H1 (cell line): ENCODE results near the gene LANCL3. TPM values are rescaled to one million over a fixed set of nuclear protein-coding genes. Genes with fewer than 3 reads are reported as not detected.

Experiments used
- ASH2L ChIP-seq: fragments of 200-600, 300-600 bp; sonication (generic); IDR thresholded peaks from one replicate; pipeline ENCODE4 v1.7.1; 2017; ENCODE audit warnings: low read length
- FOSL1 ChIP-seq: IDR thresholded peaks from 2 replicates; pipeline ENCODE4 v1.6.1; 2011; ENCODE audit warnings: mild to moderate bottlenecking, low read depth, low read length, moderate library complexity; ENCODE audit not compliant: insufficient read depth
- POLR2A ChIP-seq, 2 experiments: IDR thresholded peaks; 1 replicate in 1 of 2; 2 replicates in 1 of 2; pipeline ENCODE4 v1.6.1; 2011; ENCODE audit warnings: low read depth in 2 of 2, low read length in 2 of 2, mild to moderate bottlenecking in 2 of 2; ENCODE audit errors: control extremely low read depth in 1 of 2
- RNF2 ChIP-seq: fragments of 200-900, 300-1000 bp; sonication (generic); IDR thresholded peaks from 2 replicates; pipeline ENCODE4 v1.7.1; 2016; ENCODE audit warnings: borderline replicate concordance, low read depth, mild to moderate bottlenecking, antibody characterized with exemption, low read length; ENCODE audit not compliant: poor library complexity, severe bottlenecking; ENCODE audit errors: missing control alignments
- TEAD4 ChIP-seq: IDR thresholded peaks from 2 replicates; pipeline ENCODE4 v1.6.1; 2012; ENCODE audit warnings: low read depth, low read length, inconsistent platforms, mixed read lengths
- ZNF274 ChIP-seq: IDR thresholded peaks from 2 replicates; pipeline ENCODE4 v1.7.0; 2012; ENCODE audit warnings: low read length, borderline replicate concordance; ENCODE audit errors: extremely low read depth
- polyA plus RNA-seq, 7 experiments: library from polyadenylated mRNA; depleted of rRNA in 3 of 7; stranded (reverse) in 5 of 7; unstranded in 2 of 7; fragments of >200 nt in 5 of 7; fragments of 200-250 nt in 2 of 7; gene quantifications; 1 replicate in 5 of 7; 2 replicates in 1 of 7; 4 replicates in 1 of 7; pipeline versions ENCODE4 v1.2.1 to v1.2.3, GENCODE V29; 2011 to 2013; ENCODE audit warnings: missing spikeins in 2 of 7, mixed read lengths in 2 of 7
- total RNA-seq: library from RNA; stranded (reverse); fragmentation: NEBNext Ultra II Directional; extraction: Animal tissue kit (Norgen Biotek cat#: 25700); gene quantifications from 2 replicates; pipeline ENCODE4 v1.2.1, GENCODE V29; 2021
- TF ChIP-seq, protein P1 (sequence below): IDR thresholded peaks from 2 replicates; pipeline ENCODE4 v1.6.1; 2011; ENCODE audit warnings: low read depth, mild to moderate bottlenecking, low read length; ENCODE audit not compliant: insufficient read depth
- TF ChIP-seq, protein P2 (sequence below): IDR thresholded peaks from 2 replicates; pipeline ENCODE4 v1.6.1; 2012; ENCODE audit warnings: inconsistent platforms

Gene LANCL3
- total and polyA plus RNA-seq, 2 of the 8 experiments (the other 6 are each of a cell fraction or from before 2014, with no cell fraction given): 0.11 to 0.37 TPM

DNA sequence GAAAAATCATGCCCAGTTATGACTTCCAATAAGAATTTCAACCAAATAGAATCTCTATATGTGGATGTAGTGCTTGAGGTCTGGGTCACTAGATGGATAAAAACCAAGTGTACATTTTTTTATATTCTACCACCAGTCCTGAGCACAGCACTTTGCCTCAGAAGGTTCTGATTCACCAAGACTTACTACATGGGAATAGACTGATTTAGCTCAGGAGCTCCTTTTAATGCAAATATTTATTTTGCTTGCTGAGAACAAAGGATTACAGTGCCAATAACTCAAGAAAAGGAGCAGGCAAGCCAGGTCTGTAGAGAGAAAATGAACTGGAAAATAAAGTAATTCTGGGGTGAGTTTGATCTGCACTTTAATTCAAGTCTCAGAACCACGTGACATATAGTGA is 107.8 kb downstream of the LANCL3 start (continued):
- TF ChIP-seq RNF2 (no peak), FOSL1 (no peak), ASH2L (no peak), POLR2A (IDR thresholded peaks at IDR 0.05; ENCODE audit: control extremely low read depth in 1 of 2, low read depth in 2 of 2, low read length in 2 of 2) (no peak), ZNF274 (no peak), TEAD4 (no peak)
- TF ChIP-seq, protein P1, sequence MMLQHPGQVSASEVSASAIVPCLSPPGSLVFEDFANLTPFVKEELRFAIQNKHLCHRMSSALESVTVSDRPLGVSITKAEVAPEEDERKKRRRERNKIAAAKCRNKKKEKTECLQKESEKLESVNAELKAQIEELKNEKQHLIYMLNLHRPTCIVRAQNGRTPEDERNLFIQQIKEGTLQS: no peak
- TF ChIP-seq, protein P2, sequence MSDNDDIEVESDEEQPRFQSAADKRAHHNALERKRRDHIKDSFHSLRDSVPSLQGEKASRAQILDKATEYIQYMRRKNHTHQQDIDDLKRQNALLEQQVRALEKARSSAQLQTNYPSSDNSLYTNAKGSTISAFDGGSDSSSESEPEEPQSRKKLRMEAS: no peak
